Panc1 (cell line): ENCODE data around the gene CLNK. TPM values are rescaled to one million over a fixed set of nuclear protein-coding genes. Genes with fewer than 3 reads are reported as not detected.

Experiments used
- ATAC-seq: fragments of 200-7000 bp; cut with Tn5 transposase; 2 replicates; pipeline ENCODE4 v1.9.1; 2020; ENCODE audit warnings: mild to moderate bottlenecking, moderate library complexity
- BruUV-seq: library from RNA; stranded (reverse); fragments of 400-500 nt; replicated peaks from 2 replicates; lab custom pipeline; 2021; lab: Mats Ljungman, UMichigan
- CTCF ChIA-PET: fragments of 300-600 bp; sonication (Branson Sonifier 250); formaldehyde crosslinking; loops from one replicate; lab custom pipeline; 2022; ENCODE audit warnings: antibody characterized with exemption; lab: Charles Lee
- POLR2A ChIA-PET: fragments of 300-600 bp; sonication (Branson Sonifier 250); formaldehyde crosslinking; loops from one replicate; lab custom pipeline; 2022; ENCODE audit warnings: antibody characterized with exemption; lab: Charles Lee
- DNase-seq: peaks from one replicate; pipeline ENCODE4 v3.0.0-alpha.2; 2010; ENCODE audit warnings: low read depth, low spot score
- H3K27ac ChIP-seq: 2 replicates; pipeline ENCODE4 v1.5.1; 2011; ENCODE audit warnings: mild to moderate bottlenecking, low read length, inconsistent platforms
- H3K27me3 ChIP-seq: fragments of 200-500 bp; sonication (Bioruptor generic); 2 replicates; pipeline ENCODE4 v1.6.0; 2014; ENCODE audit warnings: low read length, inconsistent platforms; ENCODE audit not compliant: control insufficient read depth, insufficient read depth
- H3K36me3 ChIP-seq: fragments of 200-500 bp; sonication (Bioruptor generic); 2 replicates; pipeline ENCODE4 v1.5.1; 2014; ENCODE audit warnings: inconsistent platforms, mild to moderate bottlenecking, low read length, moderate library complexity; ENCODE audit not compliant: control insufficient read depth, insufficient read depth
- H3K4me1 ChIP-seq: 2 replicates; pipeline ENCODE4 v1.5.1; 2011; ENCODE audit warnings: inconsistent platforms, mild to moderate bottlenecking, low read length, moderate library complexity; ENCODE audit not compliant: control insufficient read depth, insufficient read depth
- H3K4me3 ChIP-seq, 2 experiments: 2 replicates each; pipeline ENCODE4 v1.5.1; 2011 to 2012; ENCODE audit warnings: low read depth in 2 of 2, low read length in 2 of 2, mild to moderate bottlenecking in 2 of 2, inconsistent platforms in 1 of 2, moderate library complexity in 1 of 2
- H3K9me3 ChIP-seq: fragments of 200-500 bp; sonication (Bioruptor generic); 2 replicates; pipeline ENCODE4 v1.5.1; 2014; ENCODE audit warnings: low read depth, mild to moderate bottlenecking, inconsistent platforms, low read length, moderate library complexity; ENCODE audit not compliant: control insufficient read depth, insufficient read depth
- CTCF ChIP-seq: fragments of 450-650 bp; IDR thresholded peaks from 2 replicates; pipeline ENCODE4 v1.5.1; 2017; ENCODE audit warnings: mild to moderate bottlenecking
- POLR2AphosphoS5 ChIP-seq: IDR thresholded peaks from 2 replicates; pipeline ENCODE4 v1.6.1; 2012; ENCODE audit warnings: mild to moderate bottlenecking, low read depth, low read length, moderate library complexity
- REST ChIP-seq, 2 experiments: IDR thresholded peaks; 2 replicates each; pipeline ENCODE4 v1.6.1; 2011 to 2012; ENCODE audit warnings: low read depth in 2 of 2, control low read depth in 1 of 2, low read length in 1 of 2, mild to moderate bottlenecking in 1 of 2, moderate library complexity in 1 of 2; ENCODE audit not compliant: insufficient read depth in 1 of 2
- SIN3A ChIP-seq: IDR thresholded peaks from 2 replicates; pipeline ENCODE4 v1.6.1; 2012; ENCODE audit warnings: low read depth, mild to moderate bottlenecking, low read length, moderate library complexity, borderline replicate concordance; ENCODE audit not compliant: insufficient read depth
- TCF7L2 ChIP-seq: IDR thresholded peaks from 2 replicates; pipeline ENCODE4 v1.6.1; 2011; ENCODE audit warnings: mild to moderate bottlenecking, low read depth, low read length, inconsistent platforms
- in situ Hi-C: cut with HindIII; loops from 2 replicates; pipeline ENCODE4 v1.10.0; 2016; ENCODE audit warnings: low sequenced_read_pairs, low pct_unique_long_range_greater_than_20kb
- intact Hi-C: fragments of 100-400 bp; cut with micrococcal nuclease; formaldehyde crosslinking; loops from one replicate; pipeline ENCODE4 v1.10.0; 2022; ENCODE audit not compliant: unreplicated experiment
- total RNA-seq: library from RNA; stranded (reverse); gene quantifications from one replicate; pipeline ENCODE4 v1.2.1, GENCODE V29; 2021; ENCODE audit not compliant: unreplicated experiment

The CLNK gene
- total RNA-seq, 1 experiment from 2014 or later = not detected

DNA sequence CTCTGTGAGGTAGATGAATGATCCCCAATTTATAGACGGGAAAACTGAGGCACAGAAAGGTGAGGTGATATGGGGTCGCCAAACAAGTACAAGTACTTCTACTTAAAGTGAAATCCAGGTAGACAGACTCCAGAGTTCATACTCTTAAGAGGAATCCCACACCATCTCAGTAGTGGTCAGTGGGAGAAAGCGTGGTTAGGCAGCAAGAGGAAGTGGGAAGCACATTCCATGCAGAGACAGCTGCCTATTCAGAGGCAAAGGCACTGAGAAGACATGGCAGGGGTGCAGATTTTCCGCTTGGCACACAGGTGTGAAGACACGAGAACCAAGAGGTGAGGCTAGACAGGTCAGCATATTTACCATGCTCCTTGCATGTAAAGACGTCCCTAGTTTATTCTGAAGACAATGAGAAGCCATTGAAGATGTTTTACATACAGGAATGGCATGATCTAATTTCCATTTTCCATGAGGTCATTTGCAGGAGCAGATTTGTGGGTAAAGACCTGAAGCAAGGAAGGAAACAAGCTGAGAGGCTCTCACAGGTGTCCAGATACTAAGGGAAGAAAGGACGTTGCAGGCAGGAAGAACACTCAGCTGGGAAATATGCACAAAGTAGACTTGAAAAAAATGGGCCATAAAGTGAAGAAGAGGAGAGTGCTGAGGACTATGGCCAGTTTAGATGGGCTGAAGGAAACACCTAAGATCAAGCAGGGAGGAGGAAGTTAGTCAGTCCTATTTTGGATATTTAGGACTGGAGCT is 17.3 kb upstream of the CLNK start:
- TF ChIP-seq POLR2AphosphoS5 (no peak), SIN3A (no peak), REST (IDR thresholded peaks at IDR 0.05; ENCODE audit: insufficient read depth in 1 of 2, low read depth in 2 of 2, low read length in 1 of 2) (no peak), CTCF (no peak), TCF7L2 (no peak)
- Histone ChIP-seq H3K9me3 (no peaks in the 10 kb centered on the region), H3K27ac (no peak overlapping the region), H3K4me3 (no peak overlapping the region), H3K36me3 (no peaks in the 10 kb centered on the region), H3K4me1 (no peaks in the 10 kb centered on the region), H3K27me3 (no peaks in the 10 kb centered on the region)
- DNase-seq (no peak), ATAC-seq (no peak)
- ChIA-PET CTCF (no interaction called here), POLR2A (interaction anchor here (0.7 kb wide), 1 partner anchor 64 kb away, joined by 3 read pairs; no protein-coding TSS in a partner anchor)
- in situ Hi-C loops (no loop called here), intact Hi-C loops (no loop called here)
- no TSS peak for BruUV-seq

DNA sequence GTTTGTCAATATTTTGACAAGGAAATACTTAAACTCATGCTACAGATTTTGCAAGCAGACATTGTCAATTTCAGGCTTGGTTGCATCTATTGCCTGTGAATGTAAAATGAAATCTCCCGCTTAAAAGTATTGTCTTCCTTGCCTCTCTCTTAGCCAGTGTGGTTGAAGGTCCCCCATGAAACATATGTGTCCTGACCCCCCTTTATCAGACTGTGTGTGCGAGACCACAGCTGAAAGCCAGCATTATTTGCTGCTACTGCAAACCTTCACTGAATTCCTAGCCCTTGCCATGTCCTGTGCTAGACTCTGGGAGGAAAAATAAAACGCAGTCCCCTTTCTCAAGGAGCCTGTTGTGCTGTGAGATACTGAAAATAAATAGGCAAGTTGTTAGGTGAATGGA is 16.6 kb upstream of the CLNK start:
- Histone ChIP-seq H3K9me3 (no peaks in the 10 kb centered on the region), H3K4me1 (no peaks in the 10 kb centered on the region), H3K27ac (no peak overlapping the region), H3K27me3 (no peaks in the 10 kb centered on the region), H3K36me3 (no peaks in the 10 kb centered on the region), H3K4me3 (no peak overlapping the region)
- ATAC-seq (no peak), DNase-seq (no peak)
- ChIA-PET CTCF (no interaction called here), POLR2A (interaction anchor here (0.7 kb wide), 1 partner anchor 63 kb away, joined by 3 read pairs; no protein-coding TSS in a partner anchor)
- TF ChIP-seq POLR2AphosphoS5 (no peak), CTCF (no peak), TCF7L2 (no peak), SIN3A (no peak), REST (IDR thresholded peaks at IDR 0.05; ENCODE audit: insufficient read depth in 1 of 2, low read depth in 2 of 2, low read length in 1 of 2) (no peak)
- BruUV-seq = no TSS peak
- in situ Hi-C loops = no loop called here
- intact Hi-C loops = no loop called here
